ENCODE measurements around the gene TMEM63C.

The TMEM63C gene

GRCh38 chr14:77197988-77198387, 16.4 kb downstream of the TMEM63C start:
- DNase-seq (ENCODE audit: low spot score) = no peak

GRCh38 chr14:77198561-77198960, 17.0 kb downstream of the TMEM63C start:
- DNase-seq (ENCODE audit: low spot score) = no peak

GRCh38 chr14:77199590-77199989, 18.0 kb downstream of the TMEM63C start:
- DNase-seq (ENCODE audit: low spot score) = no peak

- DNase-seq (ENCODE audit: low spot score) = no peak
These were observed 18.9 kb downstream of the TMEM63C start for GRCh38 chr14:77200406-77200985.

GRCh38 chr14:77201696-77202095, 20.1 kb downstream of the TMEM63C start:
- no peak for DNase-seq (ENCODE audit: low spot score)

GRCh38 chr14:77203611-77204458, 22.2 kb downstream of the TMEM63C start:
- DNase-seq (ENCODE audit: low spot score) = no peak

- DNase-seq (ENCODE audit: low spot score) = no peak
These were observed 22.8 kb downstream of the TMEM63C start for GRCh38 chr14:77204459-77204771.

GRCh38 chr14:77204907-77205306, 23.3 kb downstream of the TMEM63C start:
- DNase-seq (ENCODE audit: low spot score) = no peak

- no peak for DNase-seq (ENCODE audit: low spot score)
These were observed 24.0 kb downstream of the TMEM63C start for GRCh38 chr14:77205566-77205965.

- DNase-seq (ENCODE audit: low spot score) = no peak
These were observed 24.7 kb downstream of the TMEM63C start for GRCh38 chr14:77206261-77206824.

- no peak for DNase-seq (ENCODE audit: low spot score)
These were observed 25.3 kb downstream of the TMEM63C start for GRCh38 chr14:77206877-77207389.

- peak; percentile 92 for DNase-seq (ENCODE audit: low spot score)
These were observed 26.8 kb downstream of the TMEM63C start for GRCh38 chr14:77208291-77208978.

- no peak for DNase-seq (ENCODE audit: low spot score)
These were observed 27.4 kb downstream of the TMEM63C start for GRCh38 chr14:77208979-77209318.

GRCh38 chr14:77212097-77212870, 30.7 kb downstream of the TMEM63C start:
- no peak for DNase-seq (ENCODE audit: low spot score)

GRCh38 chr14:77212943-77213678, 31.5 kb downstream of the TMEM63C start:
- DNase-seq (ENCODE audit: low spot score) = peak; percentile 90

GRCh38 chr14:77213679-77214016, 32.0 kb downstream of the TMEM63C start:
- DNase-seq (ENCODE audit: low spot score) = no peak

GRCh38 chr14:77214216-77214615, 32.6 kb downstream of the TMEM63C start:
- DNase-seq (ENCODE audit: low spot score) = no peak

- no peak for DNase-seq (ENCODE audit: low spot score)
These were observed 36.0 kb downstream of the TMEM63C start for GRCh38 chr14:77217551-77217950.

- no peak for DNase-seq (ENCODE audit: low spot score)
These were observed 38.0 kb downstream of the TMEM63C start for GRCh38 chr14:77219591-77219990.

GRCh38 chr14:77220246-77221017, 38.8 kb downstream of the TMEM63C start:
- DNase-seq (ENCODE audit: low spot score) = no peak

Measured in iPS-NIHi11 (cell line).